H1 (cell line): ENCODE measurements around the gene CDRT15L2. TPM values are rescaled to one million over a fixed set of nuclear protein-coding genes. Genes with fewer than 3 reads are reported as not detected.

Experiments used
- CTCF ChIA-PET: fragments of 300-600 bp; sonication (Branson Sonifier 250); formaldehyde crosslinking; loops from one replicate; lab custom pipeline; 2021; ENCODE audit not compliant: partially characterized antibody; lab: Charles Lee
- POLR2A ChIA-PET: fragments of 300-600 bp; sonication (Branson Sonifier 250); formaldehyde crosslinking; loops from one replicate; lab custom pipeline; 2021; ENCODE audit warnings: inconsistent platforms; ENCODE audit not compliant: partially characterized antibody; lab: Charles Lee
- DNase-seq, 2 experiments: peaks; one replicate each; pipeline versions ENCODE4 v3.0.0 to v3.0.0-alpha.2; 2010 to 2022; ENCODE audit warnings: low spot score in 2 of 2, low read depth in 1 of 2, mixed read lengths in 1 of 2
- FAIRE-seq: peaks from 2 replicates; lab custom pipeline; 2011; peaks lifted over from hg19 to GRCh38; lab: Jason Lieb, UNC
- H2AFZ ChIP-seq: 2 replicates; pipeline ENCODE4 v1.8.1; 2012; ENCODE audit warnings: low read length, inconsistent platforms
- H2AK5ac ChIP-seq: 2 replicates; pipeline ENCODE4 v1.6.1; 2013; ENCODE audit warnings: low read depth, low read length
- H2BK120ac ChIP-seq: replicated peaks from 2 replicates; pipeline ENCODE3; 2013; ENCODE audit warnings: low read depth, low read length, inconsistent platforms
- H2BK12ac ChIP-seq: 2 replicates; pipeline ENCODE4 v1.6.1; 2013; ENCODE audit warnings: low read depth, low read length
- H2BK15ac ChIP-seq: 2 replicates; pipeline ENCODE4 v1.6.1; 2013; ENCODE audit warnings: low read length
- H2BK20ac ChIP-seq: 2 replicates; pipeline ENCODE4 v1.6.1; 2013; ENCODE audit warnings: low read length
- H2BK5ac ChIP-seq: 2 replicates; pipeline ENCODE4 v1.6.1; 2013; ENCODE audit warnings: low read depth, low read length
- H3K14ac ChIP-seq: 2 replicates; pipeline ENCODE4 v1.6.1; 2013; ENCODE audit warnings: inconsistent platforms; ENCODE audit not compliant: insufficient read length
- H3K18ac ChIP-seq: 2 replicates; pipeline ENCODE4 v1.6.1; 2013; ENCODE audit warnings: low read length; ENCODE audit errors: extremely low read depth
- H3K23ac ChIP-seq: 2 replicates; pipeline ENCODE4 v1.6.1; 2013; ENCODE audit warnings: inconsistent platforms; ENCODE audit not compliant: insufficient read length
- H3K23me2 ChIP-seq: 2 replicates; pipeline ENCODE4 v1.6.1; 2013; ENCODE audit warnings: low read depth, low read length
- H3K27ac ChIP-seq: 2 replicates; pipeline ENCODE4 v1.6.1; 2011; ENCODE audit warnings: low read depth, low read length, inconsistent platforms
- H3K27me3 ChIP-seq, 4 experiments: replicated peaks in 1 of 4; 1 replicate in 1 of 4; 2 replicates in 3 of 4; pipeline versions ENCODE4 v1.6.1 to v1.8.1; 2011 to 2013; ENCODE audit warnings: low read length in 3 of 4, mild to moderate bottlenecking in 3 of 4, inconsistent platforms in 2 of 4, mixed read lengths in 2 of 4, moderate library complexity in 1 of 4; ENCODE audit not compliant: control insufficient read depth in 3 of 4, insufficient read depth in 3 of 4; ENCODE audit errors: extremely low read depth in 1 of 4
- H3K36me3 ChIP-seq, 4 experiments: 2 replicates each; pipeline versions ENCODE4 v1.6.1 to v1.8.1; 2011 to 2013; ENCODE audit warnings: mild to moderate bottlenecking in 4 of 4, low read length in 3 of 4, moderate library complexity in 2 of 4, control low read depth in 1 of 4, inconsistent platforms in 1 of 4; ENCODE audit not compliant: insufficient read depth in 4 of 4, control insufficient read depth in 2 of 4
- H3K4ac ChIP-seq: replicated peaks from 2 replicates; pipeline ENCODE3; 2013; ENCODE audit warnings: low read length, low read depth, mixed read lengths, inconsistent platforms; ENCODE audit not compliant: insufficient read length
- H3K4me1 ChIP-seq, 4 experiments: replicated peaks in 1 of 4; 1 replicate in 1 of 4; 2 replicates in 3 of 4; pipeline versions ENCODE4 v1.6.1 to v1.8.1; 2011 to 2013; ENCODE audit warnings: low read length in 3 of 4, inconsistent platforms in 2 of 4, mixed read lengths in 1 of 4; ENCODE audit not compliant: insufficient read depth in 4 of 4, control insufficient read depth in 3 of 4
- H3K4me2 ChIP-seq, 2 experiments: 2 replicates each; pipeline versions ENCODE4 v1.6.1 to v1.8.1; 2011 to 2013; ENCODE audit warnings: low read depth in 2 of 2, low read length in 2 of 2, control low read depth in 1 of 2, inconsistent platforms in 1 of 2, mild to moderate bottlenecking in 1 of 2; ENCODE audit not compliant: insufficient read depth in 1 of 2
- H3K4me3 ChIP-seq, 4 experiments: fragments of 200-600, 300-600 bp in 1 of 4; sonication (generic), shearing (Covaris generic), sonication (Bioruptor Twin) in 1 of 4; 2 replicates each; pipeline versions ENCODE4 v1.5.1 to v1.8.1; 2011 to 2016; ENCODE audit warnings: low read length in 4 of 4, low read depth in 3 of 4, control low read depth in 2 of 4, inconsistent platforms in 2 of 4, mild to moderate bottlenecking in 2 of 4, mixed read lengths in 1 of 4, moderate library complexity in 1 of 4; ENCODE audit not compliant: insufficient read depth in 2 of 4; ENCODE audit errors: extremely low read depth in 1 of 4
- H3K56ac ChIP-seq: replicated peaks from 2 replicates; pipeline ENCODE3; 2013; ENCODE audit warnings: low read depth, mild to moderate bottlenecking, mixed read lengths, low read length, inconsistent platforms; ENCODE audit not compliant: insufficient read length
- H3K79me1 ChIP-seq: 2 replicates; pipeline ENCODE4 v1.6.1; 2013; ENCODE audit warnings: low read depth, low read length, control low read depth
- H3K79me2 ChIP-seq, 2 experiments: 2 replicates each; pipeline versions ENCODE4 v1.6.1 to v1.8.1; 2012 to 2013; ENCODE audit warnings: low read length in 2 of 2, mild to moderate bottlenecking in 2 of 2, inconsistent platforms in 1 of 2; ENCODE audit not compliant: insufficient read depth in 2 of 2, control insufficient read depth in 1 of 2
- H3K9ac ChIP-seq, 4 experiments: replicated peaks in 1 of 4; 1 replicate in 1 of 4; 2 replicates in 3 of 4; pipeline versions ENCODE4 v1.6.1 to v1.8.1; 2011 to 2013; ENCODE audit warnings: low read depth in 3 of 4, low read length in 3 of 4, control low read depth in 2 of 4, mild to moderate bottlenecking in 2 of 4, moderate library complexity in 2 of 4, inconsistent platforms in 1 of 4; ENCODE audit errors: extremely low read depth in 1 of 4
- H3K9me3 ChIP-seq, 2 experiments: 2 replicates each; pipeline versions ENCODE4 v1.6.1 to v1.8.1; 2012 to 2013; ENCODE audit warnings: mild to moderate bottlenecking in 2 of 2, moderate library complexity in 2 of 2, control low read depth in 1 of 2, inconsistent platforms in 1 of 2, low read depth in 1 of 2, low read length in 1 of 2, mixed read lengths in 1 of 2; ENCODE audit not compliant: insufficient read depth in 2 of 2
- H4K20me1 ChIP-seq, 2 experiments: replicated peaks in 1 of 2; 2 replicates each; pipeline versions ENCODE3 to v1.8.1; 2011 to 2013; ENCODE audit warnings: inconsistent platforms in 2 of 2, low read length in 2 of 2, mild to moderate bottlenecking in 1 of 2; ENCODE audit not compliant: insufficient read depth in 2 of 2, control insufficient read depth in 1 of 2
- H4K5ac ChIP-seq: 2 replicates; pipeline ENCODE4 v1.6.1; 2013; ENCODE audit warnings: low read length, low read depth, mixed read lengths, inconsistent platforms; ENCODE audit not compliant: insufficient read length
- H4K8ac ChIP-seq: 2 replicates; pipeline ENCODE4 v1.8.0; 2013; ENCODE audit warnings: mild to moderate bottlenecking, moderate library complexity, low read length, inconsistent platforms; ENCODE audit not compliant: insufficient read depth; ENCODE audit errors: extremely low read depth
- H4K91ac ChIP-seq: replicated peaks from 2 replicates; pipeline ENCODE3; 2013; ENCODE audit warnings: low read length, mixed read lengths, inconsistent platforms; ENCODE audit not compliant: insufficient read length
- BRCA1 ChIP-seq: IDR thresholded peaks from 2 replicates; pipeline ENCODE4 v1.6.1; 2012; ENCODE audit warnings: low read depth, low read length, improper control_type of control experiment
- CEBPB ChIP-seq: IDR thresholded peaks from 2 replicates; pipeline ENCODE4 v1.6.1; 2012; ENCODE audit warnings: low read depth, low read length
- CHD1 ChIP-seq: IDR thresholded peaks from 2 replicates; pipeline ENCODE4 v1.6.1; 2012; ENCODE audit warnings: low read depth, low read length, improper control_type of control experiment
- CREB1 ChIP-seq: IDR thresholded peaks from 2 replicates; pipeline ENCODE4 v1.6.1; 2012; ENCODE audit warnings: inconsistent platforms
- GTF2F1 ChIP-seq: IDR thresholded peaks from 2 replicates; pipeline ENCODE4 v1.6.1; 2012; ENCODE audit warnings: low read depth, low read length, improper control_type of control experiment, borderline replicate concordance
- RAD21 ChIP-seq, 2 experiments: IDR thresholded peaks in 1 of 2; conservative IDR thresholded peaks in 1 of 2; 2 replicates each; pipeline ENCODE4 v1.6.1; 2011; ENCODE audit warnings: low read depth in 2 of 2, low read length in 2 of 2, improper control_type of control experiment in 1 of 2, inconsistent platforms in 1 of 2, mild to moderate bottlenecking in 1 of 2, moderate library complexity in 1 of 2
- SP4 ChIP-seq: IDR thresholded peaks from 2 replicates; pipeline ENCODE4 v1.6.1; 2012; ENCODE audit warnings: low read length, inconsistent platforms
- WGBS, 2 experiments: shearing (Covaris generic) in 1 of 2; methylation state at CpG; one replicate each; pipeline versions ENCODE4 v1.1.6 to v1.1.7; 2013 to 2015; ENCODE audit warnings: low lambda C conversion rate in 2 of 2, mixed read lengths in 2 of 2, inconsistent platforms in 1 of 2, low coverage in 1 of 2, missing lambda C conversion rate in 1 of 2; ENCODE audit not compliant: insufficient replicate concordance in 2 of 2, insufficient coverage in 1 of 2, insufficient read length in 1 of 2; ENCODE audit errors: extremely low coverage in 1 of 2, missing lambda C conversion rate in 1 of 2; 5-methylcytosine and 5-hydroxymethylcytosine counted together
- polyA plus RNA-seq, 7 experiments: library from polyadenylated mRNA; depleted of rRNA in 3 of 7; stranded (reverse) in 5 of 7; unstranded in 2 of 7; fragments of >200 nt in 5 of 7; fragments of 200-250 nt in 2 of 7; gene quantifications; 1 replicate in 5 of 7; 2 replicates in 1 of 7; 4 replicates in 1 of 7; pipeline versions ENCODE4 v1.2.1 to v1.2.3, GENCODE V29; 2011 to 2013; ENCODE audit warnings: missing spikeins in 2 of 7, mixed read lengths in 2 of 7
- total RNA-seq: library from RNA; stranded (reverse); fragmentation: NEBNext Ultra II Directional; extraction: Animal tissue kit (Norgen Biotek cat#: 25700); gene quantifications from 2 replicates; pipeline ENCODE4 v1.2.1, GENCODE V29; 2021
- TF ChIP-seq, protein P1 (sequence below): IDR thresholded peaks from 2 replicates; pipeline ENCODE4 v1.6.1; 2012; ENCODE audit warnings: inconsistent platforms

The CDRT15L2 gene
- total and polyA plus RNA-seq, 2 of the 8 experiments (the other 6 are each of a cell fraction or from before 2014, with no cell fraction given), result not detected

- FAIRE-seq, result no peak
- WGBS, 2 experiments, result 86% methylated on average over 16 of the region's 16 CpGs; no CpG with 5 or more reads in 1 of the 2 experiments
These were observed 33.7 kb downstream of the CDRT15L2 start for GRCh38 chr17:20613248-20613647.

More at GRCh38 chr17:20613248-20613647, 33.7 kb downstream of the CDRT15L2 start:
- H2AK5ac ChIP-seq, result 0 out of 2 replicates have a peak overlapping the region, but pooled peaks have one; percentile 39
- ChIA-PET POLR2A (no interaction called here), CTCF (no interaction called here)
- H3K9me3 ChIP-seq, result no peaks in the 10 kb centered on the region
- H3K36me3 ChIP-seq, result no peaks in the 10 kb centered on the region
- H4K8ac ChIP-seq, result no peak overlapping the region
- H2BK12ac ChIP-seq, result no peak overlapping the region
- no peak overlapping the region for H3K4ac ChIP-seq
- no peaks in the 10 kb centered on the region for H3K23me2 ChIP-seq
- no peak overlapping the region for H4K91ac ChIP-seq
- H3K79me2 ChIP-seq, result no peaks in the 10 kb centered on the region
- H3K18ac ChIP-seq, result no peak overlapping the region
- no peak for DNase-seq
- no peak overlapping the region for H4K5ac ChIP-seq
- no peaks in the 10 kb centered on the region for H3K4me1 ChIP-seq
- H3K27me3 ChIP-seq, result no peaks in the 10 kb centered on the region; a peak in 1 of 7 replicates
- no peak overlapping the region for H2AFZ ChIP-seq
- H3K27ac ChIP-seq, result no peak overlapping the region
- H2BK15ac ChIP-seq, result no peak overlapping the region
- no peak overlapping the region for H3K4me2 ChIP-seq
- no peak overlapping the region for H3K56ac ChIP-seq
- H3K23ac ChIP-seq, result no peak overlapping the region
- no peak overlapping the region for H2BK20ac ChIP-seq
- no peaks in the 10 kb centered on the region for H3K79me1 ChIP-seq
- H2BK120ac ChIP-seq, result no peak overlapping the region
- TF ChIP-seq, protein P1, sequence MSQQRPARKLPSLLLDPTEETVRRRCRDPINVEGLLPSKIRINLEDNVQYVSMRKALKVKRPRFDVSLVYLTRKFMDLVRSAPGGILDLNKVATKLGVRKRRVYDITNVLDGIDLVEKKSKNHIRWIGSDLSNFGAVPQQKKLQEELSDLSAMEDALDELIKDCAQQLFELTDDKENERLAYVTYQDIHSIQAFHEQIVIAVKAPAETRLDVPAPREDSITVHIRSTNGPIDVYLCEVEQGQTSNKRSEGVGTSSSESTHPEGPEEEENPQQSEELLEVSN, result no peak
- TF ChIP-seq GTF2F1, result no peak
- TF ChIP-seq BRCA1, result no peak
- no peak for TF ChIP-seq SP4
- TF ChIP-seq CHD1, result no peak
- TF ChIP-seq CEBPB, result no peak
- no peak for TF ChIP-seq RAD21 (IDR thresholded peaks at IDR 0.05 in 1 of 2, conservative IDR thresholded peaks at IDR 0.05 in 1 of 2; ENCODE audit: low read depth in 2 of 2, low read length in 2 of 2)
- no peak for TF ChIP-seq CREB1
- no peak overlapping the region for H3K9ac ChIP-seq
- H4K20me1 ChIP-seq, result no peaks in the 10 kb centered on the region
- H2BK5ac ChIP-seq, result no peak overlapping the region
- no peak overlapping the region for H3K4me3 ChIP-seq
- H3K14ac ChIP-seq, result no peak overlapping the region
